ENCODE results near the gene PSMG4.

GRCh38 chr6:3278691-3279090 lies 19.9 kb downstream of the PSMG4 start:
- TF ChIP-seq CTCF (conservative IDR thresholded peaks at IDR 0.05 in 1 of 2, IDR thresholded peaks at IDR 0.05 in 1 of 2; ENCODE audit: extremely low read depth in 1 of 2, insufficient read depth in 1 of 2, low read depth in 1 of 2, low read length in 2 of 2) (no peak), EZH2 (IDR thresholded peaks at IDR 0.05; ENCODE audit: borderline replicate concordance, low read length) (no peak)
